ENCODE measurements around the gene ZNF287.
"Not testable (repeated sequence)": the region's sequence is repeated elsewhere in the genome, so short reads cannot be mapped to it uniquely, and the experiment has no call there.

Gene ZNF287

GRCh38 chr17:16552637-16553045 is 16.4 kb downstream of the ZNF287 start:
- Histone ChIP-seq H3K4me3 (ENCODE audit: low read depth, low read length) (no peak overlapping the region), H3K36me3 (ENCODE audit: control insufficient read depth, insufficient read depth, low read length) (peaks cover 49% of the 10 kb centered on the region), H3K9me3 (ENCODE audit: control insufficient read depth, insufficient read depth, low read depth, low read length) (peaks cover 82% of the 10 kb centered on the region), H3K27ac (ENCODE audit: low read depth, low read length) (no peak overlapping the region), H3K27me3 (ENCODE audit: control insufficient read depth, insufficient read depth, low read length) (no peaks in the 10 kb centered on the region), H3K9ac (ENCODE audit: low read length) (no peak overlapping the region), H3K4me1 (ENCODE audit: control insufficient read depth, insufficient read depth, low read length) (no peaks in the 10 kb centered on the region)

- peaks cover 43% of the 10 kb centered on the region for H3K36me3 ChIP-seq (ENCODE audit: control insufficient read depth, insufficient read depth, low read length)
- H3K4me1 ChIP-seq (ENCODE audit: control insufficient read depth, insufficient read depth, low read length): no peaks in the 10 kb centered on the region
- H3K27me3 ChIP-seq (ENCODE audit: control insufficient read depth, insufficient read depth, low read length): no peaks in the 10 kb centered on the region
- H3K9ac ChIP-seq (ENCODE audit: low read length): no peak overlapping the region
- H3K27ac ChIP-seq (ENCODE audit: low read depth, low read length): no peak overlapping the region
- H3K4me3 ChIP-seq (ENCODE audit: low read depth, low read length): no peak overlapping the region
- peaks cover 85% of the 10 kb centered on the region for H3K9me3 ChIP-seq (ENCODE audit: control insufficient read depth, insufficient read depth, low read depth, low read length)
These were observed 16.9 kb downstream of the ZNF287 start for GRCh38 chr17:16551878-16552636.

DNA sequence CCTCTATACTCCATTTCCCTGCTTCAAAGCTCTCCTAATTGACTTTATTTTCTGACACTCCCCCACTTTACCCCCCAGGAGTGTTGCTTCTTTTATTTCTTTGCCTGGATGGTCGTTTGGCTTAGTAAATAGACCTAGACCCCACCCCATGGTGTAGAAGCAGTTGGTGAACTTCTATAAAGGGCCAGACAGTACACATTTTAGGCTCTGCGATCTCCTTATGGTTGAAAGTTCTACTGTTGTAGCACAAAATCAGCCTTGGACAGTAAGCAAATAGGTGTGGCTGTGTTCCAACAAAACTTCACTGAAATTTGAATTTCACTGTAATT is 31.9 kb downstream of the ZNF287 start:
- no peak overlapping the region for H3K9ac ChIP-seq (ENCODE audit: low read length)
- peaks cover 5% of the 10 kb centered on the region; the same call in 1 of the 2 replicates for H3K9me3 ChIP-seq (ENCODE audit: control insufficient read depth, insufficient read depth, low read depth, low read length)
- H3K27ac ChIP-seq (ENCODE audit: low read depth, low read length): no peak overlapping the region
- no peak overlapping the region for H3K4me3 ChIP-seq (ENCODE audit: low read depth, low read length)
- no peaks in the 10 kb centered on the region for H3K4me1 ChIP-seq (ENCODE audit: control insufficient read depth, insufficient read depth, low read length)
- no peaks in the 10 kb centered on the region for H3K36me3 ChIP-seq (ENCODE audit: control insufficient read depth, insufficient read depth, low read length)
- no peaks in the 10 kb centered on the region for H3K27me3 ChIP-seq (ENCODE audit: control insufficient read depth, insufficient read depth, low read length)

- Histone ChIP-seq H3K27me3 (ENCODE audit: control insufficient read depth, insufficient read depth, low read length) (no peaks in the 10 kb centered on the region), H3K9me3 (ENCODE audit: control insufficient read depth, insufficient read depth, low read depth, low read length) (no peaks in the 10 kb centered on the region), H3K36me3 (ENCODE audit: control insufficient read depth, insufficient read depth, low read length) (no peaks in the 10 kb centered on the region), H3K4me1 (ENCODE audit: control insufficient read depth, insufficient read depth, low read length) (no peaks in the 10 kb centered on the region), H3K9ac (ENCODE audit: low read length) (no peak overlapping the region), H3K27ac (ENCODE audit: low read depth, low read length) (no peak overlapping the region), H3K4me3 (ENCODE audit: low read depth, low read length) (no peak overlapping the region)
These were observed 34.8 kb downstream of the ZNF287 start for GRCh38 chr17:16534236-16534635.

DNA sequence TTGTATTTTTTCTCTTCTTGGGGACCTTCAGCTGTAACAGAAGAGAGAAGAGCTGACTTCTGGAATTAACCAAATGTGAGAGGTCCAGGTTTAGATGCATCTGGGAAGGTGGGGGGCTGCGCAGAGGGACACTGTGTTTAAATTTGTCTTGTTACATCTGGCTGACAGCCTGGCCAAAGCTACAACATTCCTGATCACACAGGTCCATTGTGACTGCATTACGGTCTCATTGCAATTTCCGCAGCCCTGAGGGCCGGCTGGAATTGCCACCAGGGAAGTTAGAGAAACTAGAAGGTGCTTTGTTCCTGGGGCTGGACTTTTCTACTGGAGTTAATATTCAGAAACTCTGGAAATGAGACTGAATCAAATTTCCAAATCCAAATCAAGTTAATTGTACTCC is 39.1 kb downstream of the ZNF287 start:
- no peak overlapping the region for H3K9ac ChIP-seq (ENCODE audit: low read length)
- H3K4me1 ChIP-seq (ENCODE audit: control insufficient read depth, insufficient read depth, low read length): no peaks in the 10 kb centered on the region
- no peak overlapping the region for H3K27ac ChIP-seq (ENCODE audit: low read depth, low read length)
- H3K9me3 ChIP-seq (ENCODE audit: control insufficient read depth, insufficient read depth, low read depth, low read length): no peaks in the 10 kb centered on the region
- no peaks in the 10 kb centered on the region for H3K36me3 ChIP-seq (ENCODE audit: control insufficient read depth, insufficient read depth, low read length)
- no peaks in the 10 kb centered on the region for H3K27me3 ChIP-seq (ENCODE audit: control insufficient read depth, insufficient read depth, low read length)
- no peak overlapping the region for H3K4me3 ChIP-seq (ENCODE audit: low read depth, low read length)

DNA sequence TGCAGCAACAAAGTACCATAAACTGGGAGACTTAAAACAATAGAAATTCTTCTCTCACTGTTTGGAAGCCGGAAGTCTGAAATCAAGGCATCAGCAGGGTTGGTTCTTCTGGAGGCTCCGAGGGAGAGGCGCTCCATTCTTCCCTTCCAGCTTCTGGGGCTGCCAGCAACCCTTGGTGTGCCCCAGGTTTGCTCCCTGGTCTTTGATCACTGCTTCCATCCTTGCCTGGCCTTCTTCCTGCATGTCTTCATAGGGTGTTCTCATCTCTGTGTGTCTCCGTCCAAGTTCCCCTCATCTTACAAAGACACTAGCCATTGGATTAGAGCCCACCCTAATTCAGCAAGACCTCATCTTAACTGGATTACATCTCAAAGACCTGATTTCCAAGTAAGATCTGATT is 41.7 kb downstream of the ZNF287 start:
- Histone ChIP-seq H3K36me3 (ENCODE audit: control insufficient read depth, insufficient read depth, low read length) (no peaks in the 10 kb centered on the region), H3K4me3 (ENCODE audit: low read depth, low read length) (no peak overlapping the region), H3K9ac (ENCODE audit: low read length) (no peak overlapping the region), H3K9me3 (ENCODE audit: control insufficient read depth, insufficient read depth, low read depth, low read length) (no peaks in the 10 kb centered on the region), H3K4me1 (ENCODE audit: control insufficient read depth, insufficient read depth, low read length) (no peaks in the 10 kb centered on the region), H3K27me3 (ENCODE audit: control insufficient read depth, insufficient read depth, low read length) (no peaks in the 10 kb centered on the region), H3K27ac (ENCODE audit: low read depth, low read length) (no peak overlapping the region)

- not testable (repeated sequence) for H3K36me3 ChIP-seq (ENCODE audit: control insufficient read depth, insufficient read depth, low read length); H3K4me3 ChIP-seq (ENCODE audit: low read depth, low read length); H3K4me1 ChIP-seq (ENCODE audit: control insufficient read depth, insufficient read depth, low read length); H3K9me3 ChIP-seq (ENCODE audit: control insufficient read depth, insufficient read depth, low read depth, low read length); H3K27me3 ChIP-seq (ENCODE audit: control insufficient read depth, insufficient read depth, low read length); H3K9ac ChIP-seq (ENCODE audit: low read length); H3K27ac ChIP-seq (ENCODE audit: low read depth, low read length)
These were observed 43.4 kb downstream of the ZNF287 start for GRCh38 chr17:16525556-16525955.

DNA sequence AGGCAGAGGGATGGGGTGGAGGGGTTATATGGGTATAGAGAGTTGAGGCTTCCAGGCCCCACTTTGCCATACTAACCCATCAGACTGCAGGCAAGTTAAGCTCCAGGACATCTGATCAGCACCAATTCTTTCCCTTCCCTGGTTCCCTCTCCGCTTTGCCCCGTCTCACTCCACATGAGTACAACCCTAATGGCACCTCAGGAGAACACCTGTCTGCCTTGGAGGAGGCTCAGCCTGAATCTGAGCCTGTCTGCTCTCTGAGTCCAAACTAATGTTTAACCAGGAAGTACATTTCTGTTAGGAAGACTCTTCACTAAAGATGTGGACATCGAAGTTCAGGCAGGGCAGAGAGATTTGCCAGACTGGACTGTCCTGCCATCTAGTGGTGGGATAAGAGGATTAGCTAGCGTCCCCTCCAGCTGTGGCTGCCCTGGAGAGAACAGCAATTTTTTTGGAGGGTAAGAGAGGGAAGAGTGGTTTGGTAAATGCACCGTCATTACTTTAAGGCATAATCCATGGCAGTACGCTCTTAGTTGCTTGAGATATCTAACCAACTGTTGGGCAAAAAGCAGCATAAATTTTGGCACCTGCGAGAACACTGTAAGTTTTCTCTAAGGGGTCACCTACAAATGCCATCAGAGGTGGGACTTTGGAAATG is 47.8 kb downstream of the ZNF287 start:
- peaks cover 13% of the 10 kb centered on the region for H3K4me1 ChIP-seq (ENCODE audit: control insufficient read depth, insufficient read depth, low read length)
- H3K9me3 ChIP-seq (ENCODE audit: control insufficient read depth, insufficient read depth, low read depth, low read length): no peaks in the 10 kb centered on the region
- H3K27me3 ChIP-seq (ENCODE audit: control insufficient read depth, insufficient read depth, low read length): no peaks in the 10 kb centered on the region
- H3K9ac ChIP-seq (ENCODE audit: low read length): no peak overlapping the region
- H3K27ac ChIP-seq (ENCODE audit: low read depth, low read length): no peak overlapping the region
- H3K36me3 ChIP-seq (ENCODE audit: control insufficient read depth, insufficient read depth, low read length): no peaks in the 10 kb centered on the region
- H3K4me3 ChIP-seq (ENCODE audit: low read depth, low read length): no peak overlapping the region

DNA sequence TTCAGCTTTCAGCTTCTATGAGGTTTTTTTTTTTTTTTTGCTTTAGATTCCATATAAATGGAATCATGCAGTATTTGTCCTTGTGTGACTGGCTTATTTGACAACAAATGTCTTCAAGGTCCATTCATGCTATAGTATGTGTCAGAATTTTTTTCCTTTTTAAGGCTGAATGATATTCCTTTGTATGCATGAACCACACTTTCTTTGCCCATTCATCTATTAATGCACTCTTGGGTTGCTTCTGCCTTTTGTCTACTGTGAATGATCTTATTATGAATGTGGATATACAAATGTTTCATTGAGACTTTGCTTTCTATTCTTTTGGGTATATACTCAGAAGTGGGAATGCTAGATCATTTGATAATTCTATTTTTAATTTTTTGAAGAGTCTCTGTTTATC is 50.0 kb downstream of the ZNF287 start:
- H3K4me1 ChIP-seq (ENCODE audit: control insufficient read depth, insufficient read depth, low read length): peaks cover 16% of the 10 kb centered on the region
- H3K4me3 ChIP-seq (ENCODE audit: low read depth, low read length): no peak overlapping the region
- no peak overlapping the region for H3K9ac ChIP-seq (ENCODE audit: low read length)
- H3K27me3 ChIP-seq (ENCODE audit: control insufficient read depth, insufficient read depth, low read length): no peaks in the 10 kb centered on the region
- H3K9me3 ChIP-seq (ENCODE audit: control insufficient read depth, insufficient read depth, low read depth, low read length): no peaks in the 10 kb centered on the region
- H3K36me3 ChIP-seq (ENCODE audit: control insufficient read depth, insufficient read depth, low read length): no peaks in the 10 kb centered on the region
- H3K27ac ChIP-seq (ENCODE audit: low read depth, low read length): no peak overlapping the region

GRCh38 chr17:16517477-16517876 is 51.5 kb downstream of the ZNF287 start:
- H3K27ac ChIP-seq (ENCODE audit: low read depth, low read length): no peak overlapping the region
- no peak overlapping the region for H3K9ac ChIP-seq (ENCODE audit: low read length)
- no peak overlapping the region for H3K4me3 ChIP-seq (ENCODE audit: low read depth, low read length)
- H3K27me3 ChIP-seq (ENCODE audit: control insufficient read depth, insufficient read depth, low read length): no peaks in the 10 kb centered on the region
- peaks cover 17% of the 10 kb centered on the region for H3K4me1 ChIP-seq (ENCODE audit: control insufficient read depth, insufficient read depth, low read length)
- no peaks in the 10 kb centered on the region for H3K36me3 ChIP-seq (ENCODE audit: control insufficient read depth, insufficient read depth, low read length)
- H3K9me3 ChIP-seq (ENCODE audit: control insufficient read depth, insufficient read depth, low read depth, low read length): no peaks in the 10 kb centered on the region

- no peaks in the 10 kb centered on the region for H3K36me3 ChIP-seq (ENCODE audit: control insufficient read depth, insufficient read depth, low read length)
- H3K9me3 ChIP-seq (ENCODE audit: control insufficient read depth, insufficient read depth, low read depth, low read length): no peaks in the 10 kb centered on the region
- H3K9ac ChIP-seq (ENCODE audit: low read length): no peak overlapping the region
- no peak overlapping the region for H3K27ac ChIP-seq (ENCODE audit: low read depth, low read length)
- H3K27me3 ChIP-seq (ENCODE audit: control insufficient read depth, insufficient read depth, low read length): no peaks in the 10 kb centered on the region
- H3K4me1 ChIP-seq (ENCODE audit: control insufficient read depth, insufficient read depth, low read length): peaks cover 25% of the 10 kb centered on the region
- peak overlapping the region; percentile 10; the same call in 1 of the 2 replicates for H3K4me3 ChIP-seq (ENCODE audit: low read depth, low read length)
These were observed 52.4 kb downstream of the ZNF287 start for GRCh38 chr17:16516594-16517051.

All from HUES6 (cell line).